Hepatocyte (in vitro differentiated cells): ENCODE results near the gene TPK1. TPM values are rescaled to one million over a fixed set of nuclear protein-coding genes. Genes with fewer than 3 reads are reported as not detected.

Experiments used
- DNase-seq: peaks from one replicate; pipeline ENCODE4 v3.0.0-alpha.2; 2016; ENCODE audit warnings: low spot score
- H2AFZ ChIP-seq: fragments of 200-600 bp; sonication (generic); 2 replicates; pipeline ENCODE4 v1.6.0; 2016; ENCODE audit warnings: antibody characterized with exemption, mild to moderate bottlenecking
- H3K27ac ChIP-seq: fragments of 200-600 bp; sonication (generic); 2 replicates; pipeline ENCODE4 v1.5.1; 2016; ENCODE audit warnings: mild to moderate bottlenecking
- H3K27me3 ChIP-seq: fragments of 200-600 bp; sonication (generic); 2 replicates; pipeline ENCODE4 v1.6.1; 2016
- H3K36me3 ChIP-seq: fragments of 200-600 bp; sonication (generic); replicated peaks from 2 replicates; pipeline ENCODE4 v1.5.1; 2016; ENCODE audit warnings: low read depth; ENCODE audit not compliant: insufficient read depth
- H3K4me1 ChIP-seq: fragments of 200-600 bp; sonication (generic); 2 replicates; pipeline ENCODE4 v1.5.1; 2016; ENCODE audit warnings: mild to moderate bottlenecking, moderate library complexity; ENCODE audit not compliant: insufficient read depth
- H3K4me2 ChIP-seq: fragments of 200-600 bp; sonication (generic); 2 replicates; pipeline ENCODE4 v1.6.0; 2016
- H3K4me3 ChIP-seq: fragments of 200-600 bp; sonication (generic); 2 replicates; pipeline ENCODE4 v1.5.1; 2016; ENCODE audit warnings: mild to moderate bottlenecking
- H3K79me2 ChIP-seq: fragments of 200-600 bp; sonication (generic); 2 replicates; pipeline ENCODE4 v1.6.0; 2017; ENCODE audit warnings: mild to moderate bottlenecking
- H3K9me2 ChIP-seq: fragments of 200-600 bp; sonication (generic); replicated peaks from 2 replicates; pipeline ENCODE4 v1.6.0; 2017; ENCODE audit warnings: mild to moderate bottlenecking; ENCODE audit not compliant: insufficient read depth
- H3K9me3 ChIP-seq: fragments of 200-600 bp; sonication (generic); 2 replicates; pipeline ENCODE4 v1.5.1; 2016; ENCODE audit warnings: low read depth, mild to moderate bottlenecking
- H4K20me1 ChIP-seq: fragments of 200-600 bp; sonication (generic); 2 replicates; pipeline ENCODE4 v1.6.0; 2016; ENCODE audit warnings: mild to moderate bottlenecking; ENCODE audit not compliant: insufficient read depth, poor library complexity, severe bottlenecking
- EZH2 ChIP-seq: fragments of 200-600 bp; sonication (generic); IDR thresholded peaks from 2 replicates; pipeline ENCODE4 v1.6.1; 2016; ENCODE audit warnings: antibody characterized with exemption, mild to moderate bottlenecking, borderline replicate concordance
- EZH2phosphoT487 ChIP-seq: fragments of 200-600 bp; sonication (generic); IDR thresholded peaks from one replicate; pipeline ENCODE4 v1.6.1; 2018; ENCODE audit warnings: antibody characterized with exemption, mild to moderate bottlenecking, low read depth, moderate library complexity; ENCODE audit not compliant: unreplicated experiment, severe bottlenecking
- WGBS: methylation state at CpG from one replicate; pipeline ENCODE4 v1.1.6; 2016; ENCODE audit warnings: low lambda C conversion rate; ENCODE audit errors: missing lambda C conversion rate; 5-methylcytosine and 5-hydroxymethylcytosine counted together
- polyA plus RNA-seq: library from polyadenylated mRNA; unstranded; fragments of >200 nt; fragmentation: Nextera tagmentation; extraction: Ambion mirVana; gene quantifications from 2 replicates; pipeline ENCODE4 v1.2.1, GENCODE V29; 2016
- total RNA-seq: library from RNA; depleted of rRNA; stranded (reverse); fragments of >200 nt; gene quantifications from 2 replicates; pipeline ENCODE4 v1.2.3, GENCODE V29; 2014
- TF ChIP-seq, protein P1 (sequence below): fragments of 200-600 bp; sonication (generic); IDR thresholded peaks from 2 replicates; pipeline ENCODE4 v1.5.1; 2016; ENCODE audit warnings: antibody characterized with exemption, mild to moderate bottlenecking; ENCODE audit not compliant: poor library complexity

TPK1 gene
- total and polyA plus RNA-seq, 2 experiments from 2014 or later: 8.7 to 9.7 TPM

DNA sequence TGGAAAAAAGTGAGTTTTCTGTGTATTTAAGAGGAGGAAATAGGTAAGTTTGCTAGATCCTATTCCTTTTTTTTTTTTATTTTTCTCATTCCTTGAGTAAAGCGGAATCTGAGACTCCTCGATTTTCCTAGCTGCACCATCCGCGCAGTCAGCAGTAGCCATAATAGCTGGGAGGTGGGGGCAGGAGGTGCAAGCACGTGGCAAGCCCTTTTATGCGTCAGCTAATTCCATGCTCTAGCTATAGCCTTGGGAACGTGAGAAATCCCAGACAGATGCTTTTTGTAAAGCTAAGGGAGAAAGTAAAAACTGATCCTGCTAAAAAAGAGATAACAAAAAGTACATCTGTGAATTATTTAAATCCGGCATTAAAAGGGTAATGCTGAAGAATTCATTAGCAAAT, 33.2 kb upstream of the TPK1 start:
- H3K27ac ChIP-seq: no peak overlapping the region
- no peaks in the 10 kb centered on the region for H3K36me3 ChIP-seq
- H3K4me3 ChIP-seq: no peak overlapping the region
- DNase-seq: no peak
- H3K4me1 ChIP-seq: no peaks in the 10 kb centered on the region
- H3K79me2 ChIP-seq: no peaks in the 10 kb centered on the region
- H3K9me3 ChIP-seq: no peaks in the 10 kb centered on the region
- H3K4me2 ChIP-seq: no peak overlapping the region
- no peaks in the 10 kb centered on the region for H3K27me3 ChIP-seq
- TF ChIP-seq EZH2: no peak
- TF ChIP-seq, protein P1, sequence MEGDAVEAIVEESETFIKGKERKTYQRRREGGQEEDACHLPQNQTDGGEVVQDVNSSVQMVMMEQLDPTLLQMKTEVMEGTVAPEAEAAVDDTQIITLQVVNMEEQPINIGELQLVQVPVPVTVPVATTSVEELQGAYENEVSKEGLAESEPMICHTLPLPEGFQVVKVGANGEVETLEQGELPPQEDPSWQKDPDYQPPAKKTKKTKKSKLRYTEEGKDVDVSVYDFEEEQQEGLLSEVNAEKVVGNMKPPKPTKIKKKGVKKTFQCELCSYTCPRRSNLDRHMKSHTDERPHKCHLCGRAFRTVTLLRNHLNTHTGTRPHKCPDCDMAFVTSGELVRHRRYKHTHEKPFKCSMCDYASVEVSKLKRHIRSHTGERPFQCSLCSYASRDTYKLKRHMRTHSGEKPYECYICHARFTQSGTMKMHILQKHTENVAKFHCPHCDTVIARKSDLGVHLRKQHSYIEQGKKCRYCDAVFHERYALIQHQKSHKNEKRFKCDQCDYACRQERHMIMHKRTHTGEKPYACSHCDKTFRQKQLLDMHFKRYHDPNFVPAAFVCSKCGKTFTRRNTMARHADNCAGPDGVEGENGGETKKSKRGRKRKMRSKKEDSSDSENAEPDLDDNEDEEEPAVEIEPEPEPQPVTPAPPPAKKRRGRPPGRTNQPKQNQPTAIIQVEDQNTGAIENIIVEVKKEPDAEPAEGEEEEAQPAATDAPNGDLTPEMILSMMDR: no peak
- no peak for TF ChIP-seq EZH2phosphoT487
- no peaks in the 10 kb centered on the region for H3K9me2 ChIP-seq
- H4K20me1 ChIP-seq: no peaks in the 10 kb centered on the region
- no peak overlapping the region for H2AFZ ChIP-seq
- 71% methylated on average over 8 of the region's 8 CpGs for WGBS

DNA sequence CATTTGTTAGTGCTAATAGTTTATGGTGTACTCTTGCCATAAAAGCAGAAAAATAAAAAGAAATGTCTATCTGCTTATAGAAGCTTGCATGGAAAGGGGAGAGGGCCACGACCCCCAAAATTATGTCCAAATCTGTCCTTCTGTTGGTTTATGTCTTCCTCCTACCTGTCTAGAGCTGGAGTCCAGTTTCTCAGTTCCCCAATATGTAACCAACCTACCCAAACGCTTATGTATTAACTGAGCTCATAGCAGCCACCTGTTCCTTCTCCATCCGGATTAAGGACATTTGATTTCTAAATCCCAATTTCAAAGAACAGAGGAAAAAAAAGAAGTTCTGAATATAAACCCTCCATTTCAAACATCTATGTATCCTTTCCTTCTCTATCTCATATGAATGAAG, 30.3 kb upstream of the TPK1 start:
- H3K79me2 ChIP-seq: no peaks in the 10 kb centered on the region
- H3K9me2 ChIP-seq: no peaks in the 10 kb centered on the region
- no peak overlapping the region for H3K4me3 ChIP-seq
- no peaks in the 10 kb centered on the region for H3K9me3 ChIP-seq
- H3K27ac ChIP-seq: no peak overlapping the region
- no peaks in the 10 kb centered on the region for H3K27me3 ChIP-seq
- no peak overlapping the region for H3K4me2 ChIP-seq
- no peak overlapping the region for H2AFZ ChIP-seq
- H3K36me3 ChIP-seq: no peaks in the 10 kb centered on the region
- DNase-seq: no peak
- TF ChIP-seq EZH2 (no peak), EZH2phosphoT487 (no peak)
- TF ChIP-seq, protein P1: no peak
- WGBS: 89% methylated on average over 3 of the region's 3 CpGs
- H3K4me1 ChIP-seq: no peaks in the 10 kb centered on the region
- H4K20me1 ChIP-seq: no peaks in the 10 kb centered on the region

DNA sequence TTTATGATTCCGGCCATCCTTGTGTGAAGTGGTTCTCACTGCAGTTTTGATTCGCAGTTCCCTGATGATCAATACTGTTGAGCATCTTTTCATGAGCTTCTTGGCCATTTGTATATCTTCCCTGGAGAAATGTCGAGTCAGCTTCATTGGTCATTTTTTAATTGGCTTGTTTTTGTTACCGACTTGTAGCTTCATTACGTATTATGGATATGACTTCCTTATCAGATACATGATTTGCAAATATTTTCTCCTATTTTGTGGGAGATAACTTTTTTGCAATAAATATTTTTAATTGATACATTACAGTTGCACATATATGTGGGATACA, 27.4 kb upstream of the TPK1 start:
- Histone ChIP-seq H3K9me2 (no peaks in the 10 kb centered on the region), H2AFZ (no peak overlapping the region), H3K27me3 (no peaks in the 10 kb centered on the region), H3K9me3 (no peaks in the 10 kb centered on the region), H3K79me2 (no peaks in the 10 kb centered on the region), H3K4me3 (no peak overlapping the region), H4K20me1 (no peaks in the 10 kb centered on the region), H3K27ac (no peak overlapping the region), H3K4me2 (no peak overlapping the region), H3K36me3 (no peaks in the 10 kb centered on the region), H3K4me1 (no peaks in the 10 kb centered on the region)
- no peak for DNase-seq
- 93% methylated on average over 5 of the region's 5 CpGs for WGBS
- TF ChIP-seq, protein P1: no peak

DNA sequence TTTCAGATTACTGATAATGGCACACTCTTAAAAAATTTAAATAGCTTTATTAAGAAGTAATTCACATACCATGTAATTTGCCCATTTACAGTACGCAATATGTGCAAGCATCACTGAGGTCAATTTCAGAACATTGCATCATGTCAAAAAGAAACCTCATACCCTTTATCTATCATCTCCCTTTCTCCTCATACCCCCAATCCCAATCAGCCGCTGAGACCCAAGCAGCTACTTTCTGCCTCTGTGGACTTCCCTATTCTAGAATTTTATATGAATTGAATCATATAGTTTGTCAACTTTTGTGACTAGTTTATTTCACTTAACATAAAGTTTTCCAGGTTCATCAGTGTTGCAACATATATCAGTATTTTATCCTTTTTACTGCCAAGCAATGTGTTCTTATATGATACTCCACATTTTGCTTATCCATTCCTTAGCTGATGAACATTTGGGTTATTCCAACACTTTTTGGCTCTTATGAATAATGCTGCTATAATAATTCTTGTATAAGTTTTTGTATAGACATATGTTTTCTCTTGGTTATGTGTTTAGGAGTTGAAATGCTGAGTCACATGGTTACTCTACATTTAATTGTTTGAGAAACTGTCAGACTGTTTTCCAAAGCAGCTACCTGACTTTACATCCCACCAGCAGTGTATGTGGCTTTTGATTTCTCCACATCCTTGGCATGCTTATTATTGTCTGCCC, 26.9 kb upstream of the TPK1 start:
- no peak for DNase-seq
- H4K20me1 ChIP-seq: no peaks in the 10 kb centered on the region
- H3K4me1 ChIP-seq: no peaks in the 10 kb centered on the region
- no peaks in the 10 kb centered on the region for H3K27me3 ChIP-seq
- H3K9me3 ChIP-seq: no peaks in the 10 kb centered on the region
- WGBS: 88% methylated on average over 2 of the region's 2 CpGs
- no peaks in the 10 kb centered on the region for H3K9me2 ChIP-seq
- no peak overlapping the region for H3K27ac ChIP-seq
- no peak overlapping the region for H2AFZ ChIP-seq
- no peaks in the 10 kb centered on the region for H3K36me3 ChIP-seq
- TF ChIP-seq, protein P1: no peak
- TF ChIP-seq EZH2 (no peak), EZH2phosphoT487 (no peak)
- H3K79me2 ChIP-seq: no peaks in the 10 kb centered on the region
- no peak overlapping the region for H3K4me2 ChIP-seq
- H3K4me3 ChIP-seq: no peak overlapping the region
